B cell (primary cell): Measurements from ENCODE around the gene RPP25L. TPM values are rescaled to one million over a fixed set of nuclear protein-coding genes. Genes with fewer than 3 reads are reported as not detected.

Experiments
- polyA plus RNA-seq: library from polyadenylated mRNA; depleted of rRNA; stranded (reverse); fragments of >200 nt; gene quantifications from 2 replicates; pipeline ENCODE4 v1.2.3, GENCODE V29; 2012
- small RNA-seq: library from RNA; depleted of rRNA; stranded (forward); fragments of <200 nt; gene quantifications from one replicate; pipeline ENCODE3, GENCODE V24; 2012; ENCODE audit warnings: low replicate concordance, low read depth; ENCODE audit not compliant: insufficient read length
- total RNA-seq, 2 donors: library from RNA; stranded (reverse); fragments of 120-200 nt in 1 of 2; gene quantifications; 1 replicate in 1 of 2; 2 replicates in 1 of 2; pipeline versions ENCODE4 v1.2.3 to v1.2.4, GENCODE V29; 2013 to 2022

The RPP25L gene
- total and polyA plus RNA-seq, 2 donors (not counting 1 experiment from before 2014, with no cell fraction given), result 20.2 to 27.0 TPM

Small RNA genes within 50 kb of the gene (small RNA-seq; reads per million reads assigned to genes)
- gene CCL27, result not detected

Other genes starting within 250 kb of the RPP25L start
- gene MYORG, start 235.2 kb downstream of the RPP25L start, total RNA-seq, result 0.37 and 0.49 TPM in 2 replicates
- gene MYORG, start 235.2 kb downstream of the RPP25L start, polyA plus RNA-seq, result 0.25 and 0.27 TPM in 2 replicates
- 16.0 and 17.3 TPM in 2 replicates for gene FAM219A, start 153.5 kb downstream of the RPP25L start, total RNA-seq
- gene FAM219A, start 153.5 kb downstream of the RPP25L start, polyA plus RNA-seq, result 12.6 and 12.9 TPM in 2 replicates
- not detected in 2 replicates for gene DNAI1, start 153.3 kb downstream of the RPP25L start, total RNA-seq
- gene DNAI1, start 153.3 kb downstream of the RPP25L start, polyA plus RNA-seq, result not detected in 2 replicates
- not detected in 2 replicates for gene ENHO, start 89.1 kb downstream of the RPP25L start, total RNA-seq
- 0.13 TPM in 1 of 2 replicates, not detected in the other for gene ENHO, start 89.1 kb downstream of the RPP25L start, polyA plus RNA-seq
- not detected in 2 replicates for gene CNTFR, start 22.4 kb downstream of the RPP25L start, total RNA-seq
- gene CNTFR, start 22.4 kb downstream of the RPP25L start, polyA plus RNA-seq, result not detected in 2 replicates
- gene DCTN3, start 8.4 kb upstream of the RPP25L start, total RNA-seq, result 48.2 and 55.3 TPM in 2 replicates
- gene DCTN3, start 8.4 kb upstream of the RPP25L start, polyA plus RNA-seq, result 56.4 and 75.0 TPM in 2 replicates
- gene ARID3C, start 17.0 kb upstream of the RPP25L start, total RNA-seq, result not detected in 2 replicates
- gene ARID3C, start 17.0 kb upstream of the RPP25L start, polyA plus RNA-seq, result not detected in 2 replicates
- 21.4 and 23.0 TPM in 2 replicates for gene SIGMAR1, start 25.7 kb upstream of the RPP25L start, total RNA-seq
- 18.9 and 30.7 TPM in 2 replicates for gene SIGMAR1, start 25.7 kb upstream of the RPP25L start, polyA plus RNA-seq
- gene GALT, start 34.6 kb upstream of the RPP25L start, total RNA-seq, result 96.6 and 111 TPM in 2 replicates
- gene GALT, start 34.6 kb upstream of the RPP25L start, polyA plus RNA-seq, result 163 and 167 TPM in 2 replicates
- gene IL11RA, start 40.1 kb upstream of the RPP25L start, total RNA-seq, result 47.3 and 52.1 TPM in 2 replicates
- gene IL11RA, start 40.1 kb upstream of the RPP25L start, polyA plus RNA-seq, result 58.0 and 69.3 TPM in 2 replicates
- not detected in 2 replicates for gene CCL27, start 50.6 kb upstream of the RPP25L start, total RNA-seq
- not detected in 2 replicates for gene CCL27, start 50.6 kb upstream of the RPP25L start, polyA plus RNA-seq
- not detected in 2 replicates for gene CCL19, start 79.2 kb upstream of the RPP25L start, total RNA-seq
- 0.26 TPM in 1 of 2 replicates, not detected in the other for gene CCL19, start 79.2 kb upstream of the RPP25L start, polyA plus RNA-seq
- gene CCL21, start 98.0 kb upstream of the RPP25L start, total RNA-seq, result not detected in 2 replicates
- not detected in 2 replicates for gene CCL21, start 98.0 kb upstream of the RPP25L start, polyA plus RNA-seq